UCSD-AML1 (cell line): ENCODE data around the gene HIPK3.
"Not testable (repeated sequence)": the region's sequence is repeated elsewhere in the genome, so short reads cannot be mapped to it uniquely, and the experiment has no call there.

Source experiments
- DNase-seq: peaks from one replicate; lab custom pipeline; 2025; ENCODE audit not compliant: unreplicated experiment; lab: John Stamatoyannopoulos, UW

The HIPK3 gene

GRCh38 chr11:33296695-33297094 is 39.5 kb downstream of the HIPK3 start:
- DNase-seq, result no peak

- DNase-seq, result no peak
Observed at GRCh38 chr11:33303541-33303940, 46.4 kb downstream of the HIPK3 start.

- not testable (repeated sequence) for DNase-seq
Observed at GRCh38 chr11:33306821-33307220, 49.6 kb downstream of the HIPK3 start.

- no peak for DNase-seq
Observed at GRCh38 chr11:33307984-33308383, 50.8 kb downstream of the HIPK3 start.

- no peak for DNase-seq
Observed at GRCh38 chr11:33309118-33309517, 51.9 kb downstream of the HIPK3 start.

GRCh38 chr11:33310720-33311500 is 53.7 kb downstream of the HIPK3 start:
- DNase-seq, result no peak

- DNase-seq, result no peak
Observed at GRCh38 chr11:33311680-33312079, 54.5 kb downstream of the HIPK3 start.

GRCh38 chr11:33315822-33316221 is 58.6 kb downstream of the HIPK3 start:
- no peak for DNase-seq

- DNase-seq, result no peak
Observed at GRCh38 chr11:33317662-33318061, 60.5 kb downstream of the HIPK3 start.

GRCh38 chr11:33320016-33320813 is 63.0 kb downstream of the HIPK3 start:
- DNase-seq, result no peak

GRCh38 chr11:33320814-33321330 is 63.7 kb downstream of the HIPK3 start:
- no peak for DNase-seq

- no peak for DNase-seq
Observed at GRCh38 chr11:33321422-33321821, 64.2 kb downstream of the HIPK3 start.

- no peak for DNase-seq
Observed at GRCh38 chr11:33323421-33323820, 66.2 kb downstream of the HIPK3 start.

- DNase-seq, result peak; percentile 19
Observed at GRCh38 chr11:33324302-33324985, 67.3 kb downstream of the HIPK3 start.

GRCh38 chr11:33325451-33325850 is 68.3 kb downstream of the HIPK3 start:
- DNase-seq, result no peak

GRCh38 chr11:33329705-33330329 is 72.6 kb downstream of the HIPK3 start:
- no peak for DNase-seq

GRCh38 chr11:33333816-33334215 is 76.6 kb downstream of the HIPK3 start:
- no peak for DNase-seq

GRCh38 chr11:33334627-33335026 is 77.4 kb downstream of the HIPK3 start:
- no peak for DNase-seq

- DNase-seq, result no peak
Observed at GRCh38 chr11:33339247-33339646, 82.1 kb downstream of the HIPK3 start.

- DNase-seq, result no peak
Observed at GRCh38 chr11:33344611-33345010, 87.4 kb downstream of the HIPK3 start.

GRCh38 chr11:33347490-33348125 is 90.4 kb downstream of the HIPK3 start:
- no peak for DNase-seq
